PC-3 (cell line): ENCODE results near the gene FZD8. TPM values are rescaled to one million over a fixed set of nuclear protein-coding genes. Genes with fewer than 3 reads are reported as not detected.
A peak's percentile ranks its signal among the peaks of the same experiment; 100 is the strongest.

ENCODE experiments used
- ATAC-seq: fragments of 200-7000 bp; cut with Tn5 transposase; 2 replicates; pipeline ENCODE4 v1.9.1; 2020; ENCODE audit warnings: mild to moderate bottlenecking, moderate library complexity
- BruUV-seq: library from RNA; stranded (reverse); fragments of 400-500 nt; replicated peaks from 2 replicates; lab custom pipeline; 2021; lab: Mats Ljungman, UMichigan
- CTCF ChIA-PET: fragments of 300-600 bp; sonication (Branson Sonifier 250); formaldehyde crosslinking; loops from one replicate; lab custom pipeline; 2022; ENCODE audit warnings: antibody characterized with exemption; lab: Charles Lee
- POLR2A ChIA-PET: fragments of 300-600 bp; sonication (Branson Sonifier 250); formaldehyde crosslinking; loops from one replicate; lab custom pipeline; 2022; ENCODE audit warnings: antibody characterized with exemption; ENCODE audit not compliant: unreplicated experiment; lab: Charles Lee
- DNase-seq: peaks from one replicate; pipeline ENCODE4 v3.0.0-alpha.2; 2015
- H2AFZ ChIP-seq: fragments of 300-600 bp; sonication (generic); 2 replicates; pipeline ENCODE4 v1.6.0; 2016; ENCODE audit warnings: antibody characterized with exemption, low read length
- H3F3A ChIP-seq: fragments of 300-600 bp; sonication (generic); one replicate; pipeline ENCODE4 v1.6.0; 2017; ENCODE audit warnings: antibody characterized with exemption, low read length, control low read depth, mild to moderate bottlenecking; ENCODE audit not compliant: unreplicated experiment
- H3K27ac ChIP-seq: fragments of 300-600 bp; sonication (generic); 2 replicates; pipeline ENCODE4 v1.5.1; 2016; ENCODE audit warnings: mild to moderate bottlenecking, low read length
- H3K27me3 ChIP-seq: fragments of 300-600 bp; sonication (generic); 2 replicates; pipeline ENCODE4 v1.6.1; 2016; ENCODE audit warnings: low read length, mixed read lengths
- H3K36me3 ChIP-seq: fragments of 300-600 bp; sonication (generic); 2 replicates; pipeline ENCODE4 v1.6.1; 2016; ENCODE audit warnings: low read depth, mixed run types, low read length, mixed read lengths
- H3K4me1 ChIP-seq: fragments of 300-600 bp; sonication (generic); 2 replicates; pipeline ENCODE4 v1.5.1; 2016; ENCODE audit warnings: low read length; ENCODE audit not compliant: insufficient read depth
- H3K4me2 ChIP-seq: fragments of 300-600 bp; sonication (generic); 2 replicates; pipeline ENCODE4 v1.6.0; 2016; ENCODE audit warnings: low read length
- H3K4me3 ChIP-seq: fragments of 300-600 bp; sonication (generic); 2 replicates; pipeline ENCODE4 v1.5.1; 2016; ENCODE audit warnings: mild to moderate bottlenecking, low read length, mixed read lengths
- H3K79me2 ChIP-seq: fragments of 300-600 bp; sonication (generic); 2 replicates; pipeline ENCODE4 v1.6.1; 2017; ENCODE audit warnings: low read length, mixed read lengths
- H3K9ac ChIP-seq: fragments of 300-600 bp; sonication (generic); 2 replicates; pipeline ENCODE4 v1.6.0; 2016; ENCODE audit warnings: mild to moderate bottlenecking, low read length
- H3K9me2 ChIP-seq: fragments of 300-600 bp; sonication (generic); replicated peaks from 2 replicates; pipeline ENCODE4 v1.6.1; 2016; ENCODE audit warnings: mixed run types, low read length, mixed read lengths
- H3K9me3 ChIP-seq: fragments of 300-600 bp; sonication (generic); 2 replicates; pipeline ENCODE4 v1.6.1; 2016; ENCODE audit warnings: low read length, mixed read lengths
- H4K20me1 ChIP-seq: fragments of 300-600 bp; sonication (generic); 2 replicates; pipeline ENCODE4 v1.6.1; 2016; ENCODE audit warnings: low read length, mixed read lengths
- EZH2 ChIP-seq: fragments of 300-600 bp; sonication (generic); IDR thresholded peaks from one replicate; pipeline ENCODE4 v1.6.1; 2017; ENCODE audit warnings: antibody characterized with exemption, mild to moderate bottlenecking, low read length; ENCODE audit not compliant: unreplicated experiment
- EZH2phosphoT487 ChIP-seq: fragments of 300-600 bp; sonication (generic); IDR thresholded peaks from 2 replicates; pipeline ENCODE4 v1.6.1; 2018; ENCODE audit warnings: mild to moderate bottlenecking, antibody characterized with exemption, low read length, borderline replicate concordance
- intact Hi-C: fragments of 100-400 bp; cut with micrococcal nuclease; formaldehyde crosslinking; loops from 2 replicates; pipeline ENCODE4 v1.9.0; 2023
- total RNA-seq: library from RNA; depleted of rRNA; stranded (reverse); fragments of >200 nt; gene quantifications from 2 replicates; pipeline ENCODE4 v1.2.3, GENCODE V29; 2014
- TF ChIP-seq, protein P1 (sequence below): fragments of 300-600 bp; sonication (generic); conservative IDR thresholded peaks from 2 replicates; pipeline ENCODE4 v1.5.1; 2017; ENCODE audit warnings: antibody characterized with exemption, low read depth, mild to moderate bottlenecking, low read length

FZD8 gene
- total RNA-seq, 1 experiment from 2014 or later = 275 TPM

DNA sequence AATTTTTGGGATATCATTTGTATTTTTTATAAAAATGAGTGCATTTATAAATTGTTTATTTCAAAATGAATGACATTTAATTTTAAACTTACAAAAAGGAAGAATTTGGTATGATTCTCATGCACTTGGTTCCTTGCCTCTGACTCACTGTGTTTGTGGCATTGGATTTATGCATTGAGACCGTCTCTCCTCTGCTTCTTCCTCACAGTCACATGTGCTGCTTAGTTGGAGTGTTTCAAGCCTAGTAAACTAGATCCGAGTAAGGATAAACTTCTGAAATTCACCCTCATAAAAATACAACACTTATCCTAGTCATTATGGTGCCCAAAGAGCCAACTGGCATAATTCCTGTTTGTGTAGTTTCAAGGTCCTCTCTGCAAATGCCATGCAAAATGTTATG is 19.1 kb upstream of the FZD8 start:
- Histone ChIP-seq H3K36me3 (no peaks in the 10 kb centered on the region), H2AFZ (no peak overlapping the region), H3K27me3 (no peaks in the 10 kb centered on the region), H3K79me2 (no peaks in the 10 kb centered on the region), H3K9me2 (0 out of 2 replicates have a peak, but pooled peaks cover 3% of the 10 kb centered on the region), H3F3A (no peaks in the 10 kb centered on the region), H4K20me1 (no peaks in the 10 kb centered on the region), H3K4me2 (no peak overlapping the region), H3K4me3 (no peak overlapping the region), H3K9me3 (no peaks in the 10 kb centered on the region), H3K9ac (no peak overlapping the region), H3K27ac (no peak overlapping the region), H3K4me1 (peaks cover 11% of the 10 kb centered on the region)
- intact Hi-C loops = no loop called here
- ChIA-PET POLR2A (no interaction called here), CTCF (no interaction called here)
- ATAC-seq = peak; percentile 61
- no TSS peak for BruUV-seq
- peak; percentile 44 for DNase-seq
- TF ChIP-seq, protein P1, sequence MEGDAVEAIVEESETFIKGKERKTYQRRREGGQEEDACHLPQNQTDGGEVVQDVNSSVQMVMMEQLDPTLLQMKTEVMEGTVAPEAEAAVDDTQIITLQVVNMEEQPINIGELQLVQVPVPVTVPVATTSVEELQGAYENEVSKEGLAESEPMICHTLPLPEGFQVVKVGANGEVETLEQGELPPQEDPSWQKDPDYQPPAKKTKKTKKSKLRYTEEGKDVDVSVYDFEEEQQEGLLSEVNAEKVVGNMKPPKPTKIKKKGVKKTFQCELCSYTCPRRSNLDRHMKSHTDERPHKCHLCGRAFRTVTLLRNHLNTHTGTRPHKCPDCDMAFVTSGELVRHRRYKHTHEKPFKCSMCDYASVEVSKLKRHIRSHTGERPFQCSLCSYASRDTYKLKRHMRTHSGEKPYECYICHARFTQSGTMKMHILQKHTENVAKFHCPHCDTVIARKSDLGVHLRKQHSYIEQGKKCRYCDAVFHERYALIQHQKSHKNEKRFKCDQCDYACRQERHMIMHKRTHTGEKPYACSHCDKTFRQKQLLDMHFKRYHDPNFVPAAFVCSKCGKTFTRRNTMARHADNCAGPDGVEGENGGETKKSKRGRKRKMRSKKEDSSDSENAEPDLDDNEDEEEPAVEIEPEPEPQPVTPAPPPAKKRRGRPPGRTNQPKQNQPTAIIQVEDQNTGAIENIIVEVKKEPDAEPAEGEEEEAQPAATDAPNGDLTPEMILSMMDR = no peak
- no peak for TF ChIP-seq EZH2
- TF ChIP-seq EZH2phosphoT487 = no peak

DNA sequence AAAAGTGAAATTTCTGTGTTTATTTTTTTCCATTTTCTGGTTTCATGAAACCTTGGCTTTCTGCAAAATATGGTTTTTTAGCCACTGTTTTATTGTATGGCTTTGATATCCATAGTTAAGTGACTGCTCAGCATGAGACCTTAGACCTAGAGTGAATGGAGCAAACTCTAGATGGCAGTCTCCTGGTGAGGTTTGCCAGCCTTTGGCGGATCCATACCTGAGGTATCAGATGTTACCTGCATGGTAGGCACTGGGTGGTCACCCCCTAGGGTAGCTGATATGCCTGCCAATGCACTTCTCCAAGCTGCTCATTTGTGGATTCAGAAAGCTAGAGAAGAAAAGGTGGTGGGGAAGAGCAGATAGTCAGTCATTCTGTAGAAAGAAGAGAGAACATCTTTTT is 17.4 kb upstream of the FZD8 start:
- no TSS peak for BruUV-seq
- Histone ChIP-seq H2AFZ (no peak overlapping the region), H3K4me3 (no peak overlapping the region), H3K27me3 (no peaks in the 10 kb centered on the region), H3K4me2 (no peak overlapping the region), H4K20me1 (no peaks in the 10 kb centered on the region), H3K9ac (no peak overlapping the region), H3K4me1 (peaks cover 11% of the 10 kb centered on the region), H3F3A (no peaks in the 10 kb centered on the region), H3K9me2 (0 out of 2 replicates have a peak, but pooled peaks cover 2% of the 10 kb centered on the region), H3K9me3 (no peaks in the 10 kb centered on the region), H3K36me3 (no peaks in the 10 kb centered on the region), H3K79me2 (no peaks in the 10 kb centered on the region), H3K27ac (no peak overlapping the region)
- POLR2A ChIA-PET = no interaction called here
- intact Hi-C loops = no loop called here
- CTCF ChIA-PET = no interaction called here
- ATAC-seq (no peak), DNase-seq (no peak)
- no peak for TF ChIP-seq EZH2phosphoT487
- TF ChIP-seq, protein P1 = 0 out of 2 replicates have a peak, but pooled peaks have one; percentile 8

DNA sequence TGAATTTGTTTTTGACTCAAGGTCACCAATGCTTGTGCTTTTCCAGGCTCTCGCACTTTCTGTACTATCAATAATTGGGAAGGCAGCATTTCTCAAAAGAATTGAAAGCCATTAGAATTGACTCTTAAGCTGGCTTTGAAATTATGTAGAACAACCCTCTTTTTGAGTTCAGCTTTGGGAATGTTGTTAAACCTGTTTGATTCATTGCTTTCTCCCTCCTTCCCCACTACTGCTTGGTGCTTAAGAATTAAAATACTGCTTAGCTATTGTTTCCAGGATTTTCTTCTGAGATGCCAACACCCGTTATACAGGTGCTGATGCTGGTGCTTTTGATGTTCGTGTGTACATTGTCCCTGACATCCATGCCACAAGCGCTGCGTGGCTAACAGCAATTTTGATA is 15.5 kb upstream of the FZD8 start:
- intact Hi-C loops = no loop called here
- no TSS peak for BruUV-seq
- Histone ChIP-seq H3K27ac (no peak overlapping the region), H4K20me1 (no peaks in the 10 kb centered on the region), H3K9me2 (no peaks in the 10 kb centered on the region), H3K9me3 (no peaks in the 10 kb centered on the region), H3K27me3 (no peaks in the 10 kb centered on the region), H3K36me3 (no peaks in the 10 kb centered on the region), H3K9ac (no peak overlapping the region), H3K79me2 (no peaks in the 10 kb centered on the region), H3K4me3 (no peak overlapping the region), H3F3A (no peaks in the 10 kb centered on the region), H2AFZ (no peak overlapping the region), H3K4me1 (peaks cover 11% of the 10 kb centered on the region), H3K4me2 (0 out of 2 replicates have a peak overlapping the region, but pooled peaks have one; percentile 2)
- no peak for TF ChIP-seq EZH2
- TF ChIP-seq, protein P1 = no peak
- no peak for TF ChIP-seq EZH2phosphoT487
- ATAC-seq (peak; percentile 66), DNase-seq (peak; percentile 89)
- CTCF ChIA-PET = interaction anchor here (0.6 to 1.5 kb wide), 2 partner anchors 494 to 1068 kb away, joined by 4 to 5 read pairs; no protein-coding TSS in a partner anchor
- POLR2A ChIA-PET = no interaction called here
